NCI-H82 treated with DMSO at 0.1 percent for 48 hours (cell line): Measurements from ENCODE around the gene NKX2-3.

Source experiments
- DNase-seq: peaks from one replicate; lab custom pipeline; 2025; ENCODE audit not compliant: unreplicated experiment; lab: John Stamatoyannopoulos, UW

NKX2-3 gene

GRCh38 chr10:99573790-99574189, 41.0 kb downstream of the NKX2-3 start:
- DNase-seq, result peak; percentile 24

- no peak for DNase-seq
These were observed 47.2 kb downstream of the NKX2-3 start for GRCh38 chr10:99579971-99580370.

GRCh38 chr10:99582255-99582770, 49.6 kb downstream of the NKX2-3 start:
- DNase-seq, result no peak

- no peak for DNase-seq
These were observed 50.9 kb downstream of the NKX2-3 start for GRCh38 chr10:99583687-99584086.
